Activated naive CD4-positive, alpha-beta T cell treated with anti-CD3 and anti-CD28 coated beads, Interleukin-2, amount 50 U/mL, for 24 hours (primary cell): Measurements from ENCODE around the gene GDAP2.

Source experiments
- H3K27ac Mint-ChIP-seq: one replicate; pipeline ENCODE4 v1.8.0; 2021; ENCODE audit warnings: mild to moderate bottlenecking, mixed read lengths
- H3K27me3 Mint-ChIP-seq: one replicate; pipeline ENCODE4 v1.8.0; 2021; ENCODE audit warnings: mixed read lengths
- H3K36me3 Mint-ChIP-seq: one replicate; pipeline ENCODE4 v1.8.0; 2021; ENCODE audit warnings: mixed read lengths
- H3K4me1 Mint-ChIP-seq: one replicate; pipeline ENCODE4 v1.8.0; 2021; ENCODE audit warnings: mixed read lengths
- H3K4me3 Mint-ChIP-seq: one replicate; pipeline ENCODE4 v1.8.0; 2021; ENCODE audit warnings: mild to moderate bottlenecking, mixed read lengths
- H3K9me3 Mint-ChIP-seq: one replicate; pipeline ENCODE4 v1.8.0; 2021; ENCODE audit warnings: mixed read lengths

GDAP2 gene

GRCh38 chr1:117834416-117834815 is 95.0 kb downstream of the GDAP2 start:
- Mint-ChIP-seq H3K4me3 (no peak overlapping the region), H3K27ac (no peak overlapping the region), H3K36me3 (peaks cover 10% of the 10 kb centered on the region), H3K9me3 (peaks cover 7% of the 10 kb centered on the region), H3K27me3 (peaks cover 5% of the 10 kb centered on the region), H3K4me1 (no peaks in the 10 kb centered on the region)

GRCh38 chr1:117832453-117832852 is 97.0 kb downstream of the GDAP2 start:
- Mint-ChIP-seq H3K4me1 (no peaks in the 10 kb centered on the region), H3K4me3 (no peak overlapping the region), H3K27ac (no peak overlapping the region), H3K27me3 (peaks cover 8% of the 10 kb centered on the region), H3K36me3 (peaks cover 3% of the 10 kb centered on the region), H3K9me3 (peaks cover 7% of the 10 kb centered on the region)

GRCh38 chr1:117830222-117830621 is 99.2 kb downstream of the GDAP2 start:
- Mint-ChIP-seq H3K9me3 (peaks cover 7% of the 10 kb centered on the region), H3K27me3 (peaks cover 18% of the 10 kb centered on the region), H3K4me3 (no peak overlapping the region), H3K4me1 (no peaks in the 10 kb centered on the region), H3K36me3 (peaks cover 3% of the 10 kb centered on the region), H3K27ac (no peak overlapping the region)

GRCh38 chr1:117828201-117828600 is 101.2 kb downstream of the GDAP2 start:
- Mint-ChIP-seq H3K9me3 (peaks cover 7% of the 10 kb centered on the region), H3K4me3 (no peak overlapping the region), H3K36me3 (peaks cover under 1% of the 10 kb centered on the region)

GRCh38 chr1:117826540-117827078 is 102.8 kb downstream of the GDAP2 start:
- H3K27ac Mint-ChIP-seq: no peak overlapping the region
- peaks cover 21% of the 10 kb centered on the region for H3K27me3 Mint-ChIP-seq
- H3K4me1 Mint-ChIP-seq: no peaks in the 10 kb centered on the region
- H3K9me3 Mint-ChIP-seq: peaks cover 7% of the 10 kb centered on the region
- no peaks in the 10 kb centered on the region for H3K36me3 Mint-ChIP-seq
- no peak overlapping the region for H3K4me3 Mint-ChIP-seq

More at GRCh38 chr1:117828201-117828600, 101.2 kb downstream of the GDAP2 start:
- no peaks in the 10 kb centered on the region for H3K4me1 Mint-ChIP-seq
- peaks cover 23% of the 10 kb centered on the region for H3K27me3 Mint-ChIP-seq
- H3K27ac Mint-ChIP-seq: no peak overlapping the region

GRCh38 chr1:117826119-117826518 is 103.3 kb downstream of the GDAP2 start:
- Mint-ChIP-seq H3K27ac (no peak overlapping the region), H3K4me3 (no peak overlapping the region), H3K27me3 (peaks cover 21% of the 10 kb centered on the region)

GRCh38 chr1:117825414-117825813 is 104.0 kb downstream of the GDAP2 start:
- Mint-ChIP-seq H3K9me3 (peaks cover 4% of the 10 kb centered on the region), H3K4me3 (no peak overlapping the region), H3K4me1 (no peaks in the 10 kb centered on the region), H3K36me3 (no peaks in the 10 kb centered on the region), H3K27ac (no peak overlapping the region), H3K27me3 (peaks cover 18% of the 10 kb centered on the region)

More at GRCh38 chr1:117826119-117826518, 103.3 kb downstream of the GDAP2 start:
- peaks cover 7% of the 10 kb centered on the region for H3K9me3 Mint-ChIP-seq
- H3K36me3 Mint-ChIP-seq: no peaks in the 10 kb centered on the region
- H3K4me1 Mint-ChIP-seq: no peaks in the 10 kb centered on the region

- no peak overlapping the region for H3K4me3 Mint-ChIP-seq
- no peaks in the 10 kb centered on the region for H3K9me3 Mint-ChIP-seq
- peaks cover 18% of the 10 kb centered on the region for H3K27me3 Mint-ChIP-seq
- no peaks in the 10 kb centered on the region for H3K36me3 Mint-ChIP-seq
- no peak overlapping the region for H3K27ac Mint-ChIP-seq
- H3K4me1 Mint-ChIP-seq: no peaks in the 10 kb centered on the region
These were observed 104.8 kb downstream of the GDAP2 start for GRCh38 chr1:117824616-117825015.

- Mint-ChIP-seq H3K27me3 (peaks cover 13% of the 10 kb centered on the region), H3K4me1 (no peaks in the 10 kb centered on the region), H3K27ac (no peak overlapping the region), H3K4me3 (no peak overlapping the region), H3K9me3 (no peaks in the 10 kb centered on the region), H3K36me3 (no peaks in the 10 kb centered on the region)
These were observed 107.5 kb downstream of the GDAP2 start for GRCh38 chr1:117821774-117822482.

GRCh38 chr1:117821382-117821755 is 108.1 kb downstream of the GDAP2 start:
- Mint-ChIP-seq H3K27me3 (peaks cover 9% of the 10 kb centered on the region), H3K27ac (no peak overlapping the region), H3K4me3 (no peak overlapping the region), H3K4me1 (no peaks in the 10 kb centered on the region), H3K9me3 (no peaks in the 10 kb centered on the region), H3K36me3 (no peaks in the 10 kb centered on the region)

GRCh38 chr1:117820694-117821381 is 108.6 kb downstream of the GDAP2 start:
- Mint-ChIP-seq H3K27ac (no peak overlapping the region), H3K4me3 (no peak overlapping the region), H3K36me3 (no peaks in the 10 kb centered on the region), H3K27me3 (peaks cover 6% of the 10 kb centered on the region), H3K9me3 (no peaks in the 10 kb centered on the region), H3K4me1 (no peaks in the 10 kb centered on the region)

GRCh38 chr1:117820096-117820495 is 109.3 kb downstream of the GDAP2 start:
- no peak overlapping the region for H3K4me3 Mint-ChIP-seq
- H3K27me3 Mint-ChIP-seq: peaks cover 4% of the 10 kb centered on the region
- no peaks in the 10 kb centered on the region for H3K9me3 Mint-ChIP-seq
- H3K27ac Mint-ChIP-seq: no peak overlapping the region
- no peaks in the 10 kb centered on the region for H3K4me1 Mint-ChIP-seq
- H3K36me3 Mint-ChIP-seq: no peaks in the 10 kb centered on the region

GRCh38 chr1:117819301-117819700 is 110.1 kb downstream of the GDAP2 start:
- Mint-ChIP-seq H3K4me3 (no peak overlapping the region), H3K27ac (no peak overlapping the region), H3K9me3 (no peaks in the 10 kb centered on the region), H3K36me3 (no peaks in the 10 kb centered on the region), H3K4me1 (no peaks in the 10 kb centered on the region), H3K27me3 (peaks cover 3% of the 10 kb centered on the region)

GRCh38 chr1:117818456-117818855 is 111.0 kb downstream of the GDAP2 start:
- no peaks in the 10 kb centered on the region for H3K36me3 Mint-ChIP-seq
- H3K4me1 Mint-ChIP-seq: no peaks in the 10 kb centered on the region
- H3K27me3 Mint-ChIP-seq: no peaks in the 10 kb centered on the region
- H3K9me3 Mint-ChIP-seq: no peaks in the 10 kb centered on the region
- H3K4me3 Mint-ChIP-seq: no peak overlapping the region
- no peak overlapping the region for H3K27ac Mint-ChIP-seq

- Mint-ChIP-seq H3K4me1 (no peaks in the 10 kb centered on the region), H3K27ac (no peak overlapping the region), H3K4me3 (no peak overlapping the region), H3K27me3 (no peaks in the 10 kb centered on the region), H3K9me3 (no peaks in the 10 kb centered on the region), H3K36me3 (no peaks in the 10 kb centered on the region)
These were observed 111.8 kb downstream of the GDAP2 start for GRCh38 chr1:117817629-117818028.

- H3K36me3 Mint-ChIP-seq: no peaks in the 10 kb centered on the region
- H3K4me1 Mint-ChIP-seq: no peaks in the 10 kb centered on the region
- H3K4me3 Mint-ChIP-seq: no peak overlapping the region
- H3K27ac Mint-ChIP-seq: no peak overlapping the region
- H3K27me3 Mint-ChIP-seq: no peaks in the 10 kb centered on the region
- no peaks in the 10 kb centered on the region for H3K9me3 Mint-ChIP-seq
These were observed 113.5 kb downstream of the GDAP2 start for GRCh38 chr1:117815926-117816325.
